OCI-LY3 (cell line): ENCODE measurements around the gene GFAP.

ENCODE experiments used
- H2AFZ ChIP-seq: fragments of 200-600, 300-600 bp; shearing (Covaris generic); 2 replicates; pipeline ENCODE4 v1.6.0; 2014; ENCODE audit warnings: antibody characterized with exemption, low read depth, low read length
- H3K27ac ChIP-seq: fragments of 200-600, 300-600 bp; sonication (generic); 2 replicates; pipeline ENCODE4 v1.5.1; 2014; ENCODE audit warnings: mild to moderate bottlenecking, low read length, moderate library complexity, mixed read lengths
- H3K27me3 ChIP-seq: fragments of 200-600, 300-600 bp; sonication (generic); 2 replicates; pipeline ENCODE4 v1.6.1; 2014; ENCODE audit warnings: low read depth, low read length, mixed read lengths
- H3K36me3 ChIP-seq: fragments of 200-600, 300-600 bp; sonication (generic); replicated peaks from 2 replicates; pipeline ENCODE3; 2014; ENCODE audit warnings: low read depth, low read length, mixed read lengths
- H3K4me1 ChIP-seq: fragments of 300-600, 200-600 bp; sonication (generic); 2 replicates; pipeline ENCODE4 v1.6.1; 2014; ENCODE audit warnings: low read length, mixed read lengths
- H3K4me2 ChIP-seq: fragments of 200-600, 300-600 bp; sonication (generic); 2 replicates; pipeline ENCODE4 v1.6.1; 2014; ENCODE audit warnings: low read length, mixed read lengths
- H3K4me3 ChIP-seq: fragments of 300-600, 200-600 bp; sonication (generic); 2 replicates; pipeline ENCODE4 v1.5.1; 2014; ENCODE audit warnings: antibody characterized with exemption, mild to moderate bottlenecking, low read length, moderate library complexity
- H3K79me2 ChIP-seq: fragments of 300-600, 200-600 bp; shearing (Covaris generic); 2 replicates; pipeline ENCODE4 v1.6.1; 2014; ENCODE audit warnings: mild to moderate bottlenecking, low read length, mixed read lengths
- H3K9ac ChIP-seq: fragments of 300-600, 200-600 bp; shearing (Covaris generic); 2 replicates; pipeline ENCODE4 v1.6.0; 2014; ENCODE audit warnings: mild to moderate bottlenecking, low read length, moderate library complexity
- H3K9me3 ChIP-seq: fragments of 200-600, 300-600 bp; shearing (Covaris generic); 2 replicates; pipeline ENCODE4 v1.6.1; 2014; ENCODE audit warnings: low read length, mixed read lengths; ENCODE audit not compliant: insufficient read depth
- H4K20me1 ChIP-seq: fragments of 200-600, 300-600 bp; sonication (generic); 2 replicates; pipeline ENCODE4 v1.6.1; 2016; ENCODE audit warnings: low read length, mixed read lengths; ENCODE audit not compliant: insufficient read depth
- CTCF ChIP-seq: fragments of 200-600, 300-600 bp; sonication (generic); IDR thresholded peaks from 2 replicates; pipeline ENCODE4 v1.5.1; 2014; ENCODE audit warnings: antibody characterized with exemption, low read length, low read depth
- EZH2phosphoT487 ChIP-seq: fragments of 200-600 bp; shearing (Covaris generic); IDR thresholded peaks from 2 replicates; pipeline ENCODE4 v1.6.1; 2018; ENCODE audit warnings: antibody characterized with exemption, mixed run types, low read depth

Gene GFAP

GRCh38 chr17:44871556-44871955 lies 43.7 kb downstream of the GFAP start:
- H3K79me2 ChIP-seq = no peaks in the 10 kb centered on the region
- H3K36me3 ChIP-seq = peaks cover 59% of the 10 kb centered on the region
- H3K27ac ChIP-seq = no peak overlapping the region
- H3K27me3 ChIP-seq = no peaks in the 10 kb centered on the region
- H3K4me3 ChIP-seq = no peak overlapping the region
- H3K9ac ChIP-seq = no peak overlapping the region
- H2AFZ ChIP-seq = no peak overlapping the region
- no peaks in the 10 kb centered on the region for H3K4me1 ChIP-seq
- TF ChIP-seq EZH2phosphoT487 (no peak), CTCF (no peak)
- no peaks in the 10 kb centered on the region for H3K9me3 ChIP-seq
- H4K20me1 ChIP-seq = no peaks in the 10 kb centered on the region
- no peak overlapping the region for H3K4me2 ChIP-seq

- Histone ChIP-seq H3K27me3 (no peaks in the 10 kb centered on the region), H3K4me2 (no peak overlapping the region), H2AFZ (no peak overlapping the region), H4K20me1 (no peaks in the 10 kb centered on the region), H3K9me3 (no peaks in the 10 kb centered on the region), H3K4me3 (no peak overlapping the region), H3K27ac (no peak overlapping the region), H3K9ac (no peak overlapping the region), H3K4me1 (no peaks in the 10 kb centered on the region), H3K79me2 (no peaks in the 10 kb centered on the region), H3K36me3 (peaks cover 57% of the 10 kb centered on the region)
- TF ChIP-seq CTCF (no peak), EZH2phosphoT487 (no peak)
Measured at GRCh38 chr17:44867841-44868240, 47.5 kb downstream of the GFAP start.

GRCh38 chr17:44865931-44866330 lies 49.4 kb downstream of the GFAP start:
- H3K4me2 ChIP-seq = no peak overlapping the region
- no peak overlapping the region for H3K9ac ChIP-seq
- no peaks in the 10 kb centered on the region for H4K20me1 ChIP-seq
- no peak overlapping the region for H3K27ac ChIP-seq
- TF ChIP-seq EZH2phosphoT487 (no peak), CTCF (no peak)
- no peaks in the 10 kb centered on the region for H3K9me3 ChIP-seq
- H3K79me2 ChIP-seq = no peaks in the 10 kb centered on the region
- H2AFZ ChIP-seq = no peak overlapping the region
- no peaks in the 10 kb centered on the region for H3K4me1 ChIP-seq
- peaks cover 57% of the 10 kb centered on the region for H3K36me3 ChIP-seq
- H3K27me3 ChIP-seq = no peaks in the 10 kb centered on the region
- no peak overlapping the region for H3K4me3 ChIP-seq

- Histone ChIP-seq H3K27ac (no peak overlapping the region), H4K20me1 (no peaks in the 10 kb centered on the region), H3K4me1 (no peaks in the 10 kb centered on the region), H3K36me3 (peaks cover 55% of the 10 kb centered on the region), H3K79me2 (no peaks in the 10 kb centered on the region), H3K4me2 (no peak overlapping the region), H3K27me3 (no peaks in the 10 kb centered on the region), H3K9me3 (no peaks in the 10 kb centered on the region), H3K4me3 (no peak overlapping the region), H3K9ac (no peak overlapping the region), H2AFZ (no peak overlapping the region)
- TF ChIP-seq EZH2phosphoT487 (no peak), CTCF (peak; percentile 91)
Measured at GRCh38 chr17:44865231-44865660, 50.1 kb downstream of the GFAP start.
